HG02588 (cell line): ENCODE results near the gene DNAJC11.
"Not testable (repeated sequence)": the region's sequence is repeated elsewhere in the genome, so short reads cannot be mapped to it uniquely, and the experiment has no call there.

Experiments
- ATAC-seq: cut with Tn5 transposase; IDR thresholded peaks from one replicate; pipeline ENCODE4 v1.9.1; 2021; ENCODE audit warnings: mild to moderate bottlenecking, moderate library complexity; ENCODE audit not compliant: unreplicated experiment

Gene DNAJC11

GRCh38 chr1:6601923-6602668 lies 99.5 kb downstream of the DNAJC11 start:
- ATAC-seq, result no peak

GRCh38 chr1:6601049-6601922 lies 100.3 kb downstream of the DNAJC11 start:
- ATAC-seq, result peak; percentile 28

- peak; percentile 0 for ATAC-seq
Measured at GRCh38 chr1:6600410-6601048, 101.1 kb downstream of the DNAJC11 start.

- not testable (repeated sequence) for ATAC-seq
Measured at GRCh38 chr1:6599991-6600390, 101.6 kb downstream of the DNAJC11 start.

DNA sequence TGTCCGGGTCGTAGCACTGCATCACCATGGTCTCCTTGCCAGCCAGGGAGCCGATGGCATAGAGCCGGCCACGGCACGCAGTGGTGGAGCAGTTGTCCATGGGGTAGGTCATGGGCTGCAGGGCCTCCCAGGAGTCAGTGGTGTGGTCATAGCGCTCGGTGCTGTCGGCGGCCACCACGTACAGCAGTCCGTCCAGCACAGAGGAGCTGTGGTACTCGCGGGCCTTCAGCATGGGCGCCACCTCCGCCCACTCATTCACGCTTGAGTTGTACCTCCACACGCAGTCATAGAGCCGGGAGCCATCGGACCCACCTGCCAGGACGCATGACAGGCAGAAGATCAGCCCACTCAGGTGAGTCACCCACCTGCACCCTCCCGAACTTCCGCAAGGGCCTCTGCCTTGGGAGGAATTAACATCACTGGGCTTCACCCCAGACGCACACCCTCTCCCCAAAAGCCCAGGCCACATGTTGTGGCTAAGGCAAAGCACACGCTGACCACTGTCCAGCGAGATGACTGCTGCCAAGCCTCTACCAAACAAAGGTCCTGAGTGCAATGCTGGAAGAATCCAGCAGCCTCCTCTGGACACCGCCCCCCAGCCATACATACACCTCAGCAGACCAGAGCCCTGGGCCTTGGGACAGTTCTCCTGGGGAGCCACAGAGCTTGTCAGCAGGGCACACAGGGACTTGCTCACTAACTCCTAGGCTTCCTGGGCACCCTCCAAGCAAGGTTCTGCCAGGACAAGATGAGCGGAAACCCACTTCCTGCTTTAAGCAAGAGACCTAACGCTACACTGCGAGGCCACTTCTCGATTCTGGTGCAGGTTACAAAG lies 102.3 kb downstream of the DNAJC11 start:
- ATAC-seq, result no peak

DNA sequence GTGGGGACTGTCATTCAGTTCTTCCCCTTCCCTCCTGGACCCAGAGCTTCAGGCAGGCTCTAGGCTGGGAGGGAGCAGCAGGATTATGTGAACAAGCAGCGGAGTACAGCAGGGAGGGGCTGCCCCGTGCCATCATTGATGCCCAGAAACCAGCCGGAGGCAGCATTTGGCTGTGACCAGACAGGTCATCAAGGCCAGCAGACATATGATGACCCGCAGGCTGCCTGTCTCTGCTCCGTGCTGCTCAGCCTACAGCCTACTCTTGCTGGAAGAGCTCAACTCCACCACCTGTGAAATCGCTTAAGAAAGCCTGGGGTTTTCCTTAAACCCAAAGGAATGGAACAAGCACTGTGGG lies 103.9 kb downstream of the DNAJC11 start:
- ATAC-seq, result no peak

DNA sequence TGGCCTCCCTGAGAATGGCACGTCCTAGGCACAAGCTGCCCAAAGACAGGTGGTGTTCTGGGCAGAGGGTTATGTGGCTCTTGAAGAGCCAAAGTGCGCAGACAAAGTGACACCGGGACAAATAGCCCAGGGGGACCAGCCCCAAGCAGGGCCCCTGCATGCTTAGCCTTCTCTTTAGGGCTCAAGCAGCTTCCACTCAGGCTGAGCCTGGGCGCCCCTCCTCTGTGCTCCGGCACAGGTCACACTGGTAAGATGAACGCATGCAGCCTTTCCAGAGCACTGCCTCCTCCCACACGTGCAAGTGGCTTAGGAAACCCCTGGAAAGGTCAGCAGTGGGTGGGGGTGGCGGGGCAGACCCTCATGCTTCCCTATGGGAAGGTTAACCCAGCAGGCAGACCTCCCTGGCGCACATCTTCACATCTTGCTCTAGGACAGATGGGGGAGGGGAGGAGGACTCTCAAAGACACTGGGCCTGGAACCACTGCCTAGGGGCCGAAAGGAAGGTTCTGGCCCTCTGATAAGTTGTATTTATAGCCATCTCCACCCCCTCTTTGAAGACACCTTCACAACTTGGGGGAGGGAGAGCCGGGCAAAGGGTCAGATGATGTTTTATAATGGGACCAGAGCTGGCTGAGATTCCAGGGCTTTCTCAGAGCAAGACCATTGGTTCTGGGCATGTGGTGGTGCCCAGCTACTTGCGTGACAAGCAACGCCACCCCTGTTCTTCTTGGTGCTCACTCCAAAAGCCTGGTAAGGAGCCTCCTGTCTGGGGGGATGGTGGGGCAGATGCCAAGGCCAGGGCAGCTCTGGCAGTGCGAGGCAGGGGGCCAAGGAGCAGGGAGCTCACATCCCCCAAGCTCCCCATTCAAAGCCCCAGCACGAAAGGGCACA lies 104.5 kb downstream of the DNAJC11 start:
- no peak for ATAC-seq

GRCh38 chr1:6596351-6596750 lies 105.3 kb downstream of the DNAJC11 start:
- no peak for ATAC-seq

GRCh38 chr1:6594977-6595740 lies 106.5 kb downstream of the DNAJC11 start:
- ATAC-seq, result no peak

- no peak for ATAC-seq
Measured at GRCh38 chr1:6593810-6594209, 107.8 kb downstream of the DNAJC11 start.

- no peak for ATAC-seq
Measured at GRCh38 chr1:6592865-6593593, 108.6 kb downstream of the DNAJC11 start.

- ATAC-seq, result no peak
Measured at GRCh38 chr1:6592441-6592840, 109.2 kb downstream of the DNAJC11 start.

- no peak for ATAC-seq
Measured at GRCh38 chr1:6591644-6592043, 110.0 kb downstream of the DNAJC11 start.

DNA sequence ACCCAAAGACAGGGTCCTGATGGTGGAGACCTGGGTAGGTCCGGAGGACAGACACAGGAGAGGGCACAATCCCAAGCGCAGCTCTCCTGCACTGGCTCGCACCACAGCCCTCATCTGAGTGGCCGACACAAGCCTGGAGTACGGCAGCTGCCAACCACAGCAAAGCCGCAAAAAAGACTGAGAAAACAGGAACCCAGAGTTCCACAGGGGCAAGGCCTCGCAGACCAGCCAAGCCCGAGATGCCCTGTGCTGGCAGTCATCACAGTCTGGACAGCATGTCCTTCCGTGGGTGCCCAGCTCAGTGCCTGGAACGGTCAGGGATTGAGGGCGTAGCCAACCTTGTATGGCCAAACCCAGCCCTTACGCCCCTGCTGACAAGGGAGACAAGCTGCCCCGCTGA lies 110.4 kb downstream of the DNAJC11 start:
- no peak for ATAC-seq

DNA sequence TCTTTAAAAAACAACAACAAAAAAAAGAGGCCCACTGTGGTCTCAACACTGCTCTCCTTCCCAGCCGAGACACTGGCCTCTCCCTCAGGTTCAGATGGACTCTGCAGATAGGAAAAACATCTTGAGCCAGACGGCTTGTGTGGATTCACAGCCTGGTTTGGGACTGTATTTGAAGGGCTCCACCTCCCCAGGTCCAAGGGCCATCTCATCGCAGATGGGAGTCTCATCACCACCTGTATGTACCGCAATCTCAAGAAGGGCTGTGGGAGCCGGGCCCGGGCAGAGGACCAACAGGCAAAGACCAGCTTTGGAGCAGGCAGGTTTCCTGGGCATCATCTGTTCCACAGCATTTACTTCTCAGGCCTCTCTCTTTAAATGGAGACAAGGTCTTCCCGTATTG lies 111.6 kb downstream of the DNAJC11 start:
- no peak for ATAC-seq

GRCh38 chr1:6588893-6589520 lies 112.6 kb downstream of the DNAJC11 start:
- no peak for ATAC-seq

- no peak for ATAC-seq
Measured at GRCh38 chr1:6588128-6588892, 113.3 kb downstream of the DNAJC11 start.
